OCI-M2 (cell line): Measurements from ENCODE around the gene MRPL44.
"Not testable (repeated sequence)": the region's sequence is repeated elsewhere in the genome, so short reads cannot be mapped to it uniquely, and the experiment has no call there.

Experiments
- DNase-seq: peaks from one replicate; lab custom pipeline; 2025; ENCODE audit not compliant: unreplicated experiment; lab: John Stamatoyannopoulos, UW

MRPL44 gene

GRCh38 chr2:224000662-224001061 lies 43.4 kb downstream of the MRPL44 start:
- DNase-seq: not testable (repeated sequence)

GRCh38 chr2:224004105-224004695 lies 46.9 kb downstream of the MRPL44 start:
- no peak for DNase-seq

GRCh38 chr2:224008702-224009261 lies 51.5 kb downstream of the MRPL44 start:
- no peak for DNase-seq

- no peak for DNase-seq
Observed at GRCh38 chr2:224009605-224010315, 52.5 kb downstream of the MRPL44 start.

- DNase-seq: no peak
Observed at GRCh38 chr2:224011837-224012236, 54.6 kb downstream of the MRPL44 start.

- no peak for DNase-seq
Observed at GRCh38 chr2:224014336-224014735, 57.1 kb downstream of the MRPL44 start.

GRCh38 chr2:224016963-224017362 lies 59.7 kb downstream of the MRPL44 start:
- DNase-seq: no peak
